NCI-H2107 treated with DMSO at 0.1 percent for 48 hours (cell line): ENCODE measurements around the gene RASD1.
A peak's percentile ranks its signal among the peaks of the same experiment; 100 is the strongest.

ENCODE experiments used
- DNase-seq: peaks from one replicate; lab custom pipeline; 2025; ENCODE audit not compliant: unreplicated experiment; lab: John Stamatoyannopoulos, UW

RASD1 gene

DNA sequence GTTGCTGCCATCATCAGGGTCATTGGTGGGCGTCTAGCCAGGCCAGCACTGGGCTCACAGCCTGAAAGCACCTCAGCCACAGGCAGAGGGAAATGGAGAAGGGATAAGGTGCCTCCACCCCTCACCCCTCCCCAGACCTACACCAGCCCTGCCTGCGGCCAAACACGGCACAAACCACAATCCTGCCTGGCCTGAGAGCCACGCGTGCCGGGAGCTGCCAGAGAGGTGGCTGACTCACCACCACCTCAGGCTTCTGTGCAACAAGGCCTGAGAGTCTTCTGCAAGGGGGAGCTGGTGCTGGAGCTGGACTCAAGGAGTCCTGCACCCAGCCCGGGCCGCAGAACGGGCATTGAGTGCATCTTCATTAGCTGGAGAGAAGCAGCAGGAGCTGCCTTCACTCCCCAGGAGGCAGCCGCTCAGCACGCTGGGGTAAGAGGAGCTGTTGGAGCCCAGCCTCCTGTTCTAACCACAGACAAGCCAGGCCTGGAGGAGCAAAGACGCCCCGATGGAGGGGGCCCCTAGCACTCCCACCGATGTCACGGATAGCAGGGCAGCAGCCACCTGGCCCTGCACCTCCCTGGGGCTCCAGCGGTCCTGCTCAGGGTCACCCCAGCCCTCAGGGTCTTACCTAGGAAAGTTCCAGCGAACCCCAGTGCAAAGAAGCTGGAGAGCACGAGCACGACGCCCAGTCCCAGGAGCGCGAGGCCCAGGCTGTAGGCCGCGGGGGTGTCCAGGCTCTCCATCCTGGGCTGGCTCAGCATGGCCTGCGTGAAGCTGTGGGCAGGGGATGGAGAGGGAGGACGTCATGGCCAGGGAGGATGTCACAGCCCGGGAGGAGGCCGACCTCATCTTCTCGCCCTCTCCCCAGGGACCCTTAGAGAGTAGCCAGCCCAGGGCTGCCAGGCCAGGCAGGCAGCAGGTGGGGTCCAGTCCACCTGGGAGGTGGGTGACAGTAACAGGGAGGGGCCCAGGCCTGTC lies 16.0 kb upstream of the RASD1 start:
- DNase-seq = no peak

DNA sequence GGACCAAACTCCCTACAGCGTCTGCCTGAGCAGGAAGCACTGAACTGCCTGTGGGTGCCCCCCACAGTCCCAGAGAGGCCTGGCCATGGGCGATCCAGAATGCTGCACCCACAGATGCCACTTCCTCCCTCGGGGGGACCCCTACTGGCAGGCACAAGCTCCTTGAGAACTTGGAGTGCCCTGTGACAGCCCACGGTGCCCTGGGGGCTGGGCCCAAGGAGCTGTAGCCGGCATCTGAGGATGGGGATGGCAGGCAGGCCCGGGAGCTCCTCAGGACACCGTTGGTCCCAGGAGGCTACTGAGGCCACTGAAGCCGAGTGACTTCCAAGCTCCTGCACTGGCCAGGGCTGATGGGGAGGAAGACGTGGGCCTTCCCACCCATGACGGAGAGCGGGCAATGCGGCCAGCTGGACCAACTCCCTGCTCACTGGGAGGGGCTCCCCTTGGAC lies 15.1 kb upstream of the RASD1 start:
- DNase-seq = no peak

DNA sequence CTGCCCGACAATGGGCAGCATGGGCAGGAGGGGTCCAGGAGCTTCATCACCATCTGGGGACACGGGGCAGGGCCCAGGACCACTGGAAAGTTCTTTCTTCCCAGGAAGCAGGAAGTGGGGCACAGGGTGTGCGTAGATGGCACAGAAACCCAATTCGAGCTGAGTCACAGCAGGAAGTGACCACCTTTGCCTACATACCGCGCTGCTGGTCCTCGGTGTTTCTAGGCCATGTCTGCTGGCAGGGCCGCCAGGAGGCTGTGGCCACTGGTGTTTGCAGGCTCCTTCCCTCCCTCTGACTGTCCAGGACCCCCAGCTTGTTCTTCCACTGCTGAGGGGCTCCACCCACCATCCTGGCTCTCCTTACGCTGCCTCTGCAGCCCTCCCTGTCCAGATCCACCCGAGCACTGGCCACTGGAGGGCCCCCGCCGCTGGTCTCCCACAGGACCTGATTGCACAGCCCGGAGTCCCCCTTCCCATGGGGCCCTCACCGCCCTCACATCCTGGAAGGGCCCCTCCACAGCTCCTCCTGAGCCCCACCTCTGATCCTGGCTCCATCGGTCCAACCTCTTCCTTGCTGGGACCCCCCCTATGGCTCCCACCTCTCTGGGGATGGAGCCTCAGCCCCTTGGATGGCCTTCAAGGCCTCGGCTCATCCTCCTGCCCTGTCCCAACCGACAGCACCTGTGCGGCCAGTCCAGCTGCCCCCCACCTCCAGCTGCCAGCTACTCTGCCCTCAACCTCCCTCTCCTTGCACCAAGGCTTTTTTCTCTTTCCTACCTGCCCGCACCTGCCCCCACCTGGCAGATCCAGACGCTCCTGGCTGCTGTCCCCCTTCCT lies 14.5 kb upstream of the RASD1 start:
- DNase-seq = no peak

DNA sequence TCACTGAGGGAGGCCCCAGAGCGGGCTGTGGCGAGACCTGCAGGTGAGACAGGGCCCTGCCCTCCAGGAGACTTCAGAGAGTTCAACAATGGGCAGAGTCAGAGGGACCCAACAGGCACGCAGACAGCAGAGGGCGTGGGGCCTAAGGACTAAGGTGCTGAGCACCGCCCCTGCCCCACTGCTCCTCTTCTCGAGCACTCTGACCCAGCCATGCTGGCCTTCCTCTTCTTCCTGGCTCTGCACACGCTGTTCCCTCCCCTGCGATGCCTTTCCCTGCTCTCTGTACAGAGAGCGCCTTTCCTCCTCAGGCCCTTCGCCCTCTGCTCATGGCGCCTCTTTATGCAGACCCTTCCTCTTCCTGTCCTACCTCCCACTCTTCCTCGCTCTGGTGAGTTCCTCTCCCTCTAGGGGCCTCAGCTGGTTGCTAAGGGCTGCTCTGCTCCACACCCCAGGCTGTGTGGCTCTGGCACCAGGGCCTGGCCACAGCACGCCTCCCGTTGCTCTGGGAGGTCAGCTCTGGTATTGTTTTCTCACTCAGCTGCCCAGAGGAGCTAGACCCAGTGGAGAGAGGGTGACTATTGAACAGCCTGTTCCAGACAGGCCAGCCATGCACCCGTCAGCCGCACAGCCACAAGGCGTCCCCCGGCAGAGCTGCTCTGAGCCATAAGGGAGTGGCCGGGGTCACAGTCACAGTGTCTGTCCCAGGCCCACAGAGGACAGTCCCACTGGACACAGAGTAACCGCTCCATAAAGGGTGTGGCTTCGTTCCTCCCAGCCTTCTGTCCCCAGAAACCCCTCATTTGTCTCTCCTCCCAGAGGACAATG lies 13.6 kb upstream of the RASD1 start:
- no peak for DNase-seq

DNA sequence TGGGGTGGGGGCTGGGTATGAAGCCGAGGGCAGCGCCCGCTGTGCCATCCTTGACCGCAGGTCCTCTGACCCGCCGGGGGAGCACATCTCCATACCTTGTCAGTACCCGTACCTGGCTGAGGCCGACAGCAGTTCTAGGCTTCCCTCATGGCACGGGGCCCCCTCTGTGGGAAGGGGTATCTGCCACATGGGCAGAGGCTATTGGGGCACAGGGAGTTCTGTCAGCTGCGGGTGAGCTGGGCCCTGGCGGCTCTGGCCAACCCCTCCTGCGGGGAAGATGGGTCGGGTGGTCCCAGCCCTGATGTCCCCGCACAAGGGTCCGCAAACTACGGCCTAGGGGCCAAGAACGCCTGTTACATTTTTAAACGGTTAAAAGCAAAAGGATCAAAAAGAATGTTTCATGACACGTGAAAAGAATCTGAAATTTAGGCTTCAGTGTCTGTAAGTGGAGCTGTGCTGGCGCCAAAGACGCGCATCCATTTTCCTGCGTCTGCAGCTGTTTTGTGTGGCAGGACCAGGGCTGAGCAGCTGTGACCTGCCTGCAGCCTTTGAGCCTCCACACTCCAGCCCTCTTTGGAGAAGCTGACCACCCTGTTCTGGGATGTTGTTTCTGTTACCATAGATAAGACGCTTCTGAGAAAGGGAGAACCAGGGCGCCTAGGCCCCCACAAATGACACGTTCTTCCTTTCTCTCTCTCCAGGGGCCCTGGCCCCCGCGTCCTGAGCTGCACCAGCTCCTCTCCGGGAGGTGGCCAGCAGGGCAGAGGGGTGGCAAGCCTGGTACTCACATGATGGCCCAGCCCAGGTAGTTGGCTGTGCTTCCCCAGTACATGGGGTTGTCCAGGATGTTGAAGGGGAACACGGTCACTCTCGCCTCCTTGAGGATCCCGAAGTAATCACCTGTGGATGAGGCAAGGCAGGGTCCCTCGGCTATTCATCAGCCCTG lies 12.7 kb upstream of the RASD1 start:
- DNase-seq = no peak

DNA sequence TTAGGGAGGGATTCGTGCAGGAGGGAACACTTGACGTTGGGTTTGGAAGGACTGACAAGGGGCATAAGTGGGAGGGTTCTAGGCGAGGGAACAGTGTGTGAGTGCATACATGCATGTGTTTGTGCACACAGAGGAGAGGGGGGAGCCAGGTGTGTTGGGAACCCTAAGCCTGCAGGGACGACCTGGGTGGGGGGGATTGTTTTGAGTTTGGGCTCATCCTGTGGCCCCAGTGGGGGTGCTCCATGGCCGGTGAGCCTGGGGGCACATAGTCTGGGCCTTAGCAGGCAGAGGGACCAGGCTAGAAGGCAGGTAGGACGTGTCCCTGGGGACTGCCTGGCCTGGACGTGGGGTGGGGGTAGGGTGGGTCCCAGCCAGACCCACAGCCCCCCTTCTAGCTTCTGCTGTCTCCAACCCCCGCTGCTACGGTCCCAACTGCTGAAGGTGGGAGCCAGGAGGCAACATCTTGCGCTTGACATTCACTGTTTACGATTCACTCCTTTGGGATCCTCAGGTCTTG lies 11.9 kb upstream of the RASD1 start:
- no peak for DNase-seq

DNA sequence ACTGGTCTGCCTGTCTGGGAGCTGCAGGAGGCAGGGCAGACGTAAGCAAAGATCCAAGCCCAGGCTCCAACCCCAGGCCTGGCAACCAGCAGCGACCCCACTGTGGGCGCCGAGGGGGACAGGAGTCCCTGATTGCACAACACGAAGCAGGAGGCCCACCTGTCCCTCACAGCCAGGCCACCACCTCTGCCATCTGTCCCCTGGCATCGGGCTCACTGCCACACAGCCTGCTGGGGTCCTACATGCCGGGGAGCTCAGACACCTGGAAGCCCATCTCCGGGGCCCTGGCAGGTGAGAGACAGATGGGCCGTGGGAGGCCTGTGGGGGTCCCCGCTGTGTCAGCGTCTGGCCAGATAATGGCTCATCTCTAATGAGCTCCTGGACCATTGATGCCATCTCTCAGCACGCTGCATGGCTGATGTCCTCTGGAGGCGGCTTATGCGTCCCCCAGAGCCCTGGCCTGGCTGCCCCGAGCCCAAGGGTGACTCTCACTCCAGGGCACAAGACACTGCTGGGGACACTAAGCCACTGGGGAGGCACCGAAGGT lies 11.3 kb upstream of the RASD1 start:
- DNase-seq = no peak

DNA sequence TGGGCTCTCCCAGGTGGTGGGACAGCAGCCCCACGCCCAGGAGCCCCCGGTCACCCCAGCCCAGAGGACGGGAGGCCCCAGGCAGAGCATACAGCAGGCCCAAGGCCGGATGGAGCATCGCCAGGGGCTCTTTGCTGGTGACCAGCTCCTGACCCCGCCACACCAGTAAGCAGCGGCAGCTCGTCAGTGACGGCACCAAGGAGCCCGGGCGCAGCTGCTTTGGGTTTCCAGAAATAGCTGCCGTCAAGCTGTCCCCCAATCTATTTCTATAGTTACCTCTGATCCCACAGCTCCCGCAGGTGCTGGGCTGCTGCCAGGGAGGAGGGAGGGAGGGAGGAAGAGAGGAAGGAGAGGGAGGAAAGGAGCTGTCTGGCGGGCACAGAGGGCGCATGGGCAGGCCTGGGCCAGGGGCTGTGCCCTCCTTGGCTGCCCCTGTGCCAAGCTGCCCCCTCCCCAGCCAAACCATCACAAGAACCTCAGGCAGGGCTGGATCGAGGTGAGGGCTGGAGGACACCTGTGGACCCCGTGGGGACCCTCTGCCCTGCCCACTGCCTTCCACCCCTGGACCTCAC lies 10.8 kb upstream of the RASD1 start:
- DNase-seq = peak; percentile 62

DNA sequence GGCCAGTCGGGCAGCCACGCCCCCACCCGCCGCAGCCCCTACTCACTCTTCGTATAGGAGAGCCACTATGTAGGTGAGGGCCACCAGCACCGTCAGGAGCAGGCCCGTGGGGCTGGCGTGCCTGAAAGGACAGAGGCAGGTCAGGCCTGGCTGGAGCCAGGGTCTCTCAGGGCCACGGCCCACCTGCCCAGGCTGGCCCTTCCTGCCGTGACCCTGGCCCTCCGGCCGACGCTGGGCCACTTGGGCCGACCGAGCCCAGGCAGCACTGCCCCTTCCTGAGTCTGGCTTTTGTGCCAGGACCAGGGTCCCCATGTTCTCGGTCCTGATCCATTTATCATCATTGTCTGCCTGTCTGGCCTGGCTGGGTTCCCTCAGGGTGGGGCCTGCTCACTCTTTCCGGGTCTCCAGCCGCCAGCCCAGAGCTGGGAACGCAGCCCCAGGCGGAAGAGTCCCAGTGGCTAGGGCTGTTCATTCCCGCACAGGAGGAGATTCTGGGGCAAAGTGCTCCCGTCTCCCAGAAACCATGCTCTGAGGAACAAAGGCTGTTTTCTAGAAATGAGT lies 10.1 kb upstream of the RASD1 start:
- DNase-seq = no peak

DNA sequence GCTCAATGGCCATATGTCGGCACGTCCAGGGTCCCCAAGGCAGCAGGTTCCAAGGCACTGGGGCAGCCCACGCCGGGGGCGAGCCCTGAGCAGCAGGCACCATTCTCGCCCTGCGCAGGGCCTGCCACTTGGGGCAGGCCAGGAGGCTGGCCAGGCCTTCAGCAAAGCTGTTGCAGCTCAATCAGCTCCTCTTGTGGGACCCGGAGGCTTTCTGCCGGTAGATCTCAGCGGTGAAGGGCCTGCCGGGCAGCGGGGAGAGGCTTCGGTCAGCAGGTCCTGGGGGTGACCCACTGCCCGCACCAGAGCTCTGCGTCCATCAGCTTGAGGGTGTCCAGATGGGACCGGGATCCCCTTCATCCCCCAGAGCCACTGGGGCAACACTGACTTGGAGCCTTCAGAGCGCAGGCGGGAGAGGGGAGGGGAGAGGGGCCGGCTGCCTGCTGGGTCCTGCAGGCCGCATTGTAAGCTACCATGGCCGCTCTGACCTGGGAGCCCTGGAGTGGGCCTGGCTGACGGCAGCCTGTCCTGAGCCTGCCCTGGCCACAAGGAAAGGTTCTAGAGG lies 9.5 kb upstream of the RASD1 start:
- no peak for DNase-seq

DNA sequence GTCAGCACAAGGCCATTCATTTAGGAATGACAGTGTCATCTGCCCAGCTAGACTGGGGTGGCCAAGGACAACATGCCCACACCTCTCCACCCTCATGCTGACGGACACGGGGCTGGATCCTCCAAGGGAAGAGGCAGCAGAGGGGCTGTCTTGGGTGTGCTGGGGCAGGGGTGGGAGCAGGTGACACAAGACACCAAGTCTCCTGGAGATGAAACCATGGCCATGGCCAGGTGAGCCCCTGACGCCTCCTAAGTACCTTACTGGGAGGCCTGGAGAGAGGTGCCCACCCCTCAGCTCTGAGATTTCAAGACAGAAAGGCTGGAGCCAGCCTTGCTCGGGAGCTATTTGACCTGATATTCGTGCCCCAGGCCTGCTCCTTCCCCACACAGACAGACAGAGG lies 9.0 kb upstream of the RASD1 start:
- DNase-seq = no peak

DNA sequence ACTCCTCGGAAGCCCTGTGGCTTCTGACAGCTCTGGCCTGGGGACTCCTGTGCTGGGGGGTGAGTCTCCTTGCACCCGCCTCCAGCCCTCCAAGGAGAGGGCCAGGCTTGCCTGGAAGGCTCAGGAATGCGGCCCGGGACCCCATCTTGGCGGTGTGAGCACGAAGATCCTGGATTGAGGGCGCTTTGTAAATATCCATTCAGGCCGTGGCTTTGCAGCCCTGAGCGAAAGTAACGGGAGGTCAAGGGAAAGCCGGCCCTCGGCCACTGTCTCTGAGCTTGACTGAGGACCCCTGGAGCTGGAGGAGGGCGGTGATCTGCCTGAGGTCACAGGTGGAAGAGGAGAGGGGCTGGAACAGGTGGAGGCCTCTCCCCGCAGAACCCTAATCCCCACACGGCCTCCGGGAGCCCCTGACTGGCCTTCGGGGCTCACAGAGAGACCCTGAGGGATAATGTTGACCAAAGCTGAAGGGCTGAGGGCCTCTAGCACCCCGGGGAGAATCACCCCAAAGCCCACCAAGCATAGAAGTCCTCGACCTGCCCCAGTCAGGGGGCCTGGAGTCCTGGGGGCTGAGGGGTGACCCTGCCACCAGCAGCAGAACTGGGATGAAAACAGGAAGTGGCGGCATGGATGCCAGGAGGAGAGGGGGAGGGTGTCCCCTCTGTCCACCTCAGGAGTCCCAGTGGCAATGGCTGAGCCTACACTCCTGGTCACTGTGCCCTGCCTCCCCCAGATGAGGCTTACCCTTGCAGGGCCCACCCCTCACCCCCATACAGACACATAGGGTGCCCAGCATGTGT lies 8.3 kb upstream of the RASD1 start:
- no peak for DNase-seq

DNA sequence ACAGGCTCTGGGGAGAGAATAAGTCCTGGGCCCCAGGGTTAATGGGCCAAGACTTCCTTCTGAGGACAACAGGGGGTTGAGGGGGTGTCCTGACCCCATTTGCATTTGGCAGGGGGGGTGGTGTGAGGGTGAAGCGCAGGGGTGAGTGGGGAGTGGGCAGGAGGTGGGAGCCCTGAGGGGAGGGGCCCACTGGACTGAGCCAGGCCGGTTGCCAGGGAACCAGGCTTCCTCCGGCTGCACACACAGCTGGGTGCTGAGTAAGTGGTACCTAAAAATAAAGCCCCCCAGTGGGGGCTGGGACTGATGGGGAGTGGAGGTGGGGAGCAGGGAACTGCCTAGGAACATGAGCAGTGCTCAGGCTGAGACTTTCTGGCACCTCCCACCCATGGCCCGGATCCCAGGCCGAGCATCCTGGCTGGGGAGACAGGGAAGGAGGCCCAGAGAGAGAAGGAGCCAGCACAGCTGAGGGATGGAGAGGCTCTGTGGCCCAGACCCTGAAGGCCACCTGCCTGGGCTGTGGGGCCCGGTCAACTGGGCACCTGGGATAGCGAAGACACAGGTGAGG lies 7.5 kb upstream of the RASD1 start:
- DNase-seq = no peak

DNA sequence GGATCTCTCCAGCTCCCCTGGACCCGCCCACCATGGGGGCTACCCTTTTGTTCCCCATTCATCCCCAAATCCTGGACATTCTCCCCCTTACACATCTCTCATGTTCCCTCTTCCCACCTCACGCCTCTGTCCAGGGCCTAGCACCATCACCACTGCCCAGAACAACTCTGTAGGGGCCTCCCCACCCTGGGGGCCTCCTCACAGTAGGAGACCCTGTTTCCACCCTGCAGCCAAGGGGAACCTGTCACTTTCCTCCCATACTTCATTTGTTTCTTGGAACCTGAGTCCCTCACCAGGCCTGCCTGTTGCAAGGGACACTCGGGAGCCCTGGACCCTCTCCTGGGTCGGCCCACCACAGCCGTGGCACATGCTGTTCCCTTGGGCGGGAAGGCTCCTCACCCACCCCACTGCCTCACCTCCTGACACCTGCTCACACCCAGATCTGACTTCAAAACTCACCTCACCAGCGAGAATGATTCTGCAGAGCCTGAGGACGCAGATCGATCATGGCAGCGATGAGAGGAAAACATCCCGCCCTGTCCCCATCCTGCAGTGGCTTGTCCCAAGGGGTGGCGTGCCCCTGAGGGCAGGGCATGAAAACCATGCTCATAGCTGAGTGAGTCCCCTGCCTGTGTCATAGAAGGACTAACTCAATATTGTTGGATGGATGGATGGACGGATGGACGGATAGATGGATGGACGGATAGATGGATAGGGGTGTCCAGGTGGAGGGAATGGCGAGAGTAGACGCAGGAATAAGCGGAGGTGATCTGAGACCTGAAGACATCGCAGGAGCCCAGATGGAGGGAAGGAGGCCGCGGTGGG lies 6.8 kb upstream of the RASD1 start:
- DNase-seq = no peak

DNA sequence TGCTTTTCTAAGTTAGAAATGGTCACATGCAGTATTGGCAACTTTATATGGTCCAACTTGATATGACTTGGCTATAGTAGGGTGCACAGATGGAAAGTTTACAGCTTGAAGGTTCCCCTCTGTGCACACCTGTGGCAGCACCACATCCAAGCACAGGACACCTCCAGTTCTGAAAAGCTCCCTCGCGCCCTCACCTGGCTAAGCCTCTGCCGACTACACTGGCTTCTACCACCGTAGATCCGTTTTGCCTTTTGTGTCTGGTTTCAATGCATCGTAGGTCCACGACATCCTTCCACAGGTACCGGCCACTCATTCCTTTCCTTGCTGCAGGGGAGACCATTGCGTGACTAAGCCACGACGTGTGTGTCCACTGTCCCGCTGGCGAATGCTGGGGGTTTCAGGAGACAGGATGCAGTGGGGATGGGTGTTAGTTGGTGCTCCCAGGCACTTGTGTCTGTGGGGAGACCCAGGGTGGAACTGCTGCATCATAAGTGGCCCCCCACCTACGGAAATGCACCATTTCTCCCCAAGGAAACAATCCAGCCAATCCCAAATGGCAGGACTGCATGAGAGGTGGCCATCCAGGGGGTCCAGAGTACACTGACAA lies 4.9 kb upstream of the RASD1 start:
- DNase-seq = no peak
